ENCODE results near the gene MTMR2. TPM values are rescaled to one million over a fixed set of nuclear protein-coding genes. Genes with fewer than 3 reads are reported as not detected.

The MTMR2 gene
- total and polyA plus RNA-seq, 2 donors (not counting 3 experiments of a cell fraction or from before 2014, with no cell fraction given) = 19.5 to 49.5 TPM

GRCh38 chr11:95943546-95943945 lies 19.6 kb upstream of the MTMR2 start:
- Histone ChIP-seq H2AFZ (ENCODE audit: low read depth, low read length) (no peak overlapping the region), H4K20me1 (replicated peaks; ENCODE audit: control insufficient read depth, extremely low read depth, insufficient read depth, low read length) (no peaks in the 10 kb centered on the region), H3K9ac (replicated peaks; ENCODE audit: extremely low read depth, insufficient read depth, low read length) (no peak overlapping the region), H3K4me1 (ENCODE audit: control insufficient read depth, extremely low read depth, insufficient read depth, low read length) (no peaks in the 10 kb centered on the region), H3K9me3 (replicated peaks; ENCODE audit: control insufficient read depth, insufficient read depth, low read length) (no peaks in the 10 kb centered on the region), H3K36me3 (ENCODE audit: control insufficient read depth in 2 of 2, extremely low read depth in 1 of 2, insufficient read depth in 2 of 2, low read length in 2 of 2) (no peaks in the 10 kb centered on the region), H3K27me3 (ENCODE audit: control insufficient read depth in 2 of 2, insufficient read depth in 2 of 2, low read length in 2 of 2) (no peaks in the 10 kb centered on the region), H3K4me3 (replicated peaks in 1 of 3; ENCODE audit: insufficient read depth in 1 of 3, low read depth in 1 of 3, low read length in 3 of 3) (no peak overlapping the region), H3K27ac (ENCODE audit: insufficient read depth, low read depth, low read length) (no peak overlapping the region), H3K79me2 (ENCODE audit: control insufficient read depth, insufficient read depth, low read length) (no peaks in the 10 kb centered on the region), H3K4me2 (ENCODE audit: insufficient read depth, low read length) (no peak overlapping the region), H3K9me1 (replicated peaks; ENCODE audit: control insufficient read depth, extremely low read depth, insufficient read depth, low read length) (no peaks in the 10 kb centered on the region)
- intact Hi-C loops (cut with micrococcal nuclease) (no loop called here), dilution Hi-C loops (cut with MboI; ENCODE audit: extremely low pct_ligation_motif_present, low sequenced_read_pairs) (no loop called here)
- ChIA-PET POLR2A (no interaction called here), CTCF (no interaction called here)
- DNase-seq (ENCODE audit: low read depth, low spot score) (no peak), FAIRE-seq (no peak)
- BruUV-seq (replicated peaks) = no TSS peak
- TF ChIP-seq MAX (IDR thresholded peaks at IDR 0.05; ENCODE audit: insufficient read depth, insufficient read length) = no peak
- no peak for TF ChIP-seq GATA2 (IDR thresholded peaks at IDR 0.05; ENCODE audit: insufficient read depth, insufficient read length, low read depth, low read length)
- TF ChIP-seq POLR2AphosphoS5 (IDR thresholded peaks at IDR 0.05; ENCODE audit: insufficient read depth, low read depth, low read length) = no peak
- no peak for TF ChIP-seq EZH2 (IDR thresholded peaks at IDR 0.05; ENCODE audit: borderline replicate concordance, low read depth, low read length, severe bottlenecking)
- no peak for TF ChIP-seq JUN (IDR thresholded peaks at IDR 0.05; ENCODE audit: borderline replicate concordance, insufficient read depth, insufficient read length, low read depth)
- no peak for TF ChIP-seq CTCF (IDR thresholded peaks at IDR 0.05; ENCODE audit: extremely low read depth in 1 of 2, insufficient read depth in 1 of 2, low read depth in 1 of 2, low read length in 2 of 2)
- no peak for TF ChIP-seq MYC (IDR thresholded peaks at IDR 0.05; ENCODE audit: low read depth, low read length)
- TF ChIP-seq FOS (IDR thresholded peaks at IDR 0.05; ENCODE audit: borderline replicate concordance, insufficient read depth, low read length) = no peak
- no peak for TF ChIP-seq POLR2A (IDR thresholded peaks at IDR 0.05; ENCODE audit: low read depth, low read length)

Data from endothelial cell of umbilical vein (primary cell).